ENCODE measurements around the gene ARL6IP6.
"Not testable (repeated sequence)": the region's sequence is repeated elsewhere in the genome, so short reads cannot be mapped to it uniquely, and the experiment has no call there.

The ARL6IP6 gene

DNA sequence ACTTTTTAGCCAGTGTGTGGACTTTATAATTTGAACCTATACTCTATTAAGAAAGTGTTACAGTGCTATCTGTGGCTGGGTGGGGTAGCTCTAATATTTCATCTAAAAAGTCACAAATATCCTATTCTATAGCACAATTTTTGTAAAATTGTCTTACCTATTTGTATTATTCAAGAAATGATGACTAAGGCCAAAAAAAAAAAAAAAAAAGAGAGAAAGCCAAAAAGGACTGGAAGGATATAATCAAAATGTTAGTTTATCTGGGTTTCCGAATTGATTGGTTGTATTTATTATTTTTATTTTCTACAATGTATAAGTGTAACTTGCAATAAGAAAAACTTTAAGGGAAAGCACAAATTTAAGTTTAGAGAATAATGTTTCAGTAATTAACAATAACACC, 5.5 kb downstream of the ARL6IP6 start:
- no peak for DNase-seq (ENCODE audit: low spot score)

- DNase-seq (ENCODE audit: low spot score), result no peak
Observed at GRCh38 chr2:152729844-152730243, 11.4 kb downstream of the ARL6IP6 start.

DNA sequence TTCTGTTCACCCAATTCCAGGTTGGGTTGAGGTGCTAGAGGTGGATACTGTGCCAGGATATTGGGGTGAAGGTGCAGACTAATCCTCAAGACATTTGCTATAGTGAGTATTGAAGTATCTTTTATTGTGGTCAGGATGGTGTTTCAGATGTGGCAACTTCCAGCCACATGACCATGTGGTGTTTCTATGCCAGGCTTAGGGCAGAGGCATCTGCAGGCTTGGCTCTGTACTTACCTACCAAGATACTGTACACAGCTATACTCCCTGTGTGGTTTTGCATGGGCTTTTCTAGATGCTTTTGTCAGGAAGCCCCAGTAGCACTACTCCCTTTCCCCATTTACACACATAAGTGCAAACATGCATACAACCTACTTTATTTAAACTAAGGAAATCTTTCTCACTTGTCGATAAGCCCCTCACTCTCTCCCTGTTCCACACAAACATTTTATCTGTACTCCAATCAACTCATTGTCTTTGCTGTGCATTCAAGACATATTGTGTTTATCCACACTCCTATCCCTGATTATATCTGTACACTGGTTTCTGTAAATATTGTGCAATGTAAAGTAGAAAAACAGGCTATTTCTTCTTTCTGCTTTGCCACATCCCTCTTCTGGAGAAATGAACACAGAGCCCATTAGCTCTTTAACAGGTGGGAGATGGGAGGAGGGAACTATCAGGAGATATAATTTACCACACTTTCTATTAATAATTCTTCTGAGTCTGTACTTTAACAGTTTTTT, 12.3 kb downstream of the ARL6IP6 start:
- peak; percentile 12 for DNase-seq (ENCODE audit: low spot score)

GRCh38 chr2:152737509-152737908, 19.1 kb downstream of the ARL6IP6 start:
- DNase-seq (ENCODE audit: low spot score), result not testable (repeated sequence)

DNA sequence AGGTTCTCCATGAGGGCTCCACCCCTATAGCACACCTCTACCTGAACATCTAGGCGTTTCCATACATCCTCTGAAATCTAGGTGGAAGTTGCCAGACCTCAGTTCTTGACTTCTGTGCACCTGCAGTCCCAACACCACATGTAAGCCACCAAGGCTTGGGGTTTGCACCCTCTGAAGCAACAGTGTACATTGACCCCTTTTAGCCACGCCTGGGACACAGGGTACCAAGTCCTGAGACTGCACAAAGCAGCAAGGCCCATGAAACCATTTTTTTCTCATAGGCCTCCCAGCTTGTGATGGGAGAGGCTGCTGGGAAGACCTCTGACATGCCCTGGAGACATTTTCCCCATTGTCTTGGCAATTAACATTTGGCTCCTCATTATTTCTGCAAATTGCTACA, 20.0 kb downstream of the ARL6IP6 start:
- no peak for DNase-seq (ENCODE audit: low spot score)

DNA sequence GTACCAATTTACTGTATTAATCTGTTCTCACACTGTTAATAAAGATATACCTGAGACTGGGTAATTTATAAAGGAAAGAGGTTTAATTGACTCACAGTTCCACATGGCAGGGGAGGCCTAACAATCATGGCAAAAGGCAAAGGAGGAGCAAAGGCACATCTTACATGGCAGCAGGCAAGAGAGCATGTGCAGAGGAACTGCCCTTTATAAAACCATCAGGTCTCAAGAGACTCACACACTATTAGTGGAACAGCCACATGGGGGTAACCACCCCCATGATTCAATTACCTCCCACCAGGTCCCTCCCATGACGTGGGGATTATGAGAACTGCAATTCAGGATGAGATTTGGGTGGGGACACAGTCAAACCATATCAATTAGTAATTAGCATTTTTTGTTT, 21.3 kb downstream of the ARL6IP6 start:
- DNase-seq (ENCODE audit: low spot score), result not testable (repeated sequence)

GRCh38 chr2:152740743-152741328, 22.4 kb downstream of the ARL6IP6 start:
- DNase-seq (ENCODE audit: low spot score), result peak; percentile 63

DNA sequence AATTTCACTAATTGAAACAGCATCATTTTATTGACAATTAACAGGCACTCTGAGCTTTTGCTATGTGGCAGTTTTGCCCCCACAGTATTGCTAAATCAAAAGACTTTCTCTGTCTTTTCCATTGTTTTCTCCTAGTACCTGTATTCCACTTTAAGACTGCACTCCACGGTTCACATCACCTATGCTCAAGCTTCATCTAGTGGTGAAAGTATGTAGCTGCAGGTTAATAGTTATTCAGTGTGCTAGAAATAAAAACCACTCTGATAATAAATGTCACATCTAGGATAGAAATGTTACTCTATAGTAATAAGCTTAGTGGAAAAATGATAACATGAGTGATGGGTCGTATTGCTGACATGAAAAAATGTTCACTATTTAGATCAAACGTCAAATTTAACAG, 24.6 kb downstream of the ARL6IP6 start:
- DNase-seq (ENCODE audit: low spot score), result peak; percentile 43

DNA sequence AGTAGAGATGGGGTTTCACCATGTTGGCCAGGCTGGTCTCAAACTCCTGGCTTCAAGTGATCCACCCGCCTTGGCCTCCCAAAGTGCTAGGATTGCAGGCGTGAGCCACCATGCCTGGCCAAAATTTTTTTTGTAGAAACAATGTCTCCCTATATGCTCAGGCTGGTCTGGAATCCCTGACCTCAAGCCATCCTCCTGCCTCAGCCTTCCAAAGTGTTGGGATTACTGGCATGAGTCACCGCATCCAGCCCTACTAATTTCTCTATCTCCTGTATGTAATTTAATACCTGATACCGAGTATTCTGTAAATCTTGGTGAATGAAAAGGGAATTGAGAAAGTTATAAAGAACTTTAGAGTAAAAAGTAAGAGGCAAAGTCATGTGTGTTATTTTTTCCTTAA, 29.3 kb downstream of the ARL6IP6 start:
- not testable (repeated sequence) for DNase-seq (ENCODE audit: low spot score)

- peak; percentile 41 for DNase-seq (ENCODE audit: low spot score)
Observed at GRCh38 chr2:152755029-152755428, 36.6 kb downstream of the ARL6IP6 start.

DNA sequence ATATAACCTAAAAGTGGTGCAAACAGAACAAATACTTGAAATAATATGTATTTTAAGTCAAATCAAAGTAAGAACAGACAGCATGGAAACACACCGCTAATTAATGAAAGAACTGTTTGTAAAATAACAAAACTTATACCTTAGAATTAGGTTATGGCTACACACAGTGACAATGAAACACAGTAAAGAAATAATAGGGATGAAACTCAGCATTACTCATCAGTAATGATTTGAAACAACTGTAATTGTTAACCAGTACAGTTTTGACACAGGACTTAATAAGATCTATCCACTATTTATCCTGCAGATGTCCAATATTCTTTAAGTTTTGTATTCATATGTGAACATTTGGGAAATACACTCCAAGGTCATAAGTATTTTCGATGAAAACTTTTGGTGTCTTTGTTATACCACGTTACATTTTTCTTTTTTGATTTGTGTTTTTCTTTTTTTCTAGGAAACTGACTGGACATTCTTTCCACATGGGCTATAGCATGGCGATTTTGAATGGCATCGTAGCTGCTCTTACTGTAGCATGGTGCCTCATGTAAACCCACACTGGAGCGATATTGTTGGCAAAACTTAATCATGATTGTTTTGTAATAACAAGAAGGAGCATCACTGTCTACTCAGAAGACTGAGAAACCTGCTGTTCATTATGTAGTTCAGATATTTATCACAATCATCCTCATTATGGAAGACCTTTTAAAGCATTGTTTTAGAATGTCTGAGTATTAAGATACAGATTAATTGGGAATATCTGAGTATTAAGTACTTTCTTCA, 41.1 kb downstream of the ARL6IP6 start:
- DNase-seq (ENCODE audit: low spot score), result no peak

DNA sequence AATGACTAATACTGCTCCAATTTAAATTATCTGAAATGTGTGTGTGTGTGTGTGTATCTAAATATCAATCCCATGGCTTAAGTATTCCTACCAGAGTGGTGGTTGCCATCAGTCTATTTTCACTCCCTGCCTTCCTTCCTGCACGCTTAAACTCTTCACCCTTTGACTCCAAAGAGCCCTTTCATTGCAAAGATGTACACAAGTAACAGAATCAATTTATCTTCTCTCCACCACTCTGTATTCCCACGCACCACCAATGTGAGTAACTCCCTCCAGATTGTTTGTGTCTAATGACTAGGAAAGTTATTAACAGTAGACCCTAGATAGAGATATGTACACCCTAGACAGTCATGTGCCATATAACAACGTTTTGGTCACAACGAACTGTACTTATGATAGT, 42.8 kb downstream of the ARL6IP6 start:
- no peak for DNase-seq (ENCODE audit: low spot score)

DNA sequence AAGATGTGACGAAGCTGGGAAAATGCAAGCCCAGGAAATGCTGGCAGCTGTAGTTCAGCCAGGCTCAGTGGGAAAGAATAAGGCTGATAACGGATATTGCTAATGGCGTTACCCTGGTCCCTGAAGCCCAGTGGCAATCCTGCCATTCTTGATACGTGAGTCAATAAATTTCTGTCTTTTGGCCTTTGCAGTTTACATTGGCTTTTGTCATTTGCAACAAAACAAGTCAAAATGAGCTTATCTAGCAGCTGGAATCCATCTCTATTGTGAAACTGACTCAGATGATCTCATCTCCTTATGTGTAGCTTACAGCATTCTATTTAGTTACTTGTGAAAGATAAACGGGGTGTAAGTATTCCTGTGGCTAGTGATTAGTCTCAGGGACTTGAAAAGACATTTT, 43.8 kb downstream of the ARL6IP6 start:
- no peak for DNase-seq (ENCODE audit: low spot score)

- DNase-seq (ENCODE audit: low spot score), result not testable (repeated sequence)
Observed at GRCh38 chr2:152763208-152763607, 44.8 kb downstream of the ARL6IP6 start.

GRCh38 chr2:152763651-152764050, 45.2 kb downstream of the ARL6IP6 start:
- DNase-seq (ENCODE audit: low spot score), result no peak

DNA sequence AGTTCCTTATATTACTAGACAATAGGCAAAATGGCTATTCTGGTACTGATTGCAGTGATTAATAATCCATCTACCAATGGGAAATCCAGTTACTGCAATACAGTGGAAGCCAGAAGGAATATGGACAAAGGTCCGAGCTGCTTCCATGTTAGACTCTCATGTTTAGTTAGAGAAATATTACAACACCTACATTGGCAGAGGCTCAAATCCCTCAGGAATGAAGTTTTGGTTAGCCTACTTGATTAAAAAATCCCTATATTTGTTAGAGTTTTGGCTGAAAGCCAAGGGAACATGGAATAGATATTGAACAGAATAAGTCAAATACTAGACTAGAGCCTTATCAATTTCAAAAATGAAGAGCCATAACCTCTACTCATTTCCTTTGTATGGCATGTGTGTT, 48.5 kb downstream of the ARL6IP6 start:
- DNase-seq (ENCODE audit: low spot score), result no peak

DNA sequence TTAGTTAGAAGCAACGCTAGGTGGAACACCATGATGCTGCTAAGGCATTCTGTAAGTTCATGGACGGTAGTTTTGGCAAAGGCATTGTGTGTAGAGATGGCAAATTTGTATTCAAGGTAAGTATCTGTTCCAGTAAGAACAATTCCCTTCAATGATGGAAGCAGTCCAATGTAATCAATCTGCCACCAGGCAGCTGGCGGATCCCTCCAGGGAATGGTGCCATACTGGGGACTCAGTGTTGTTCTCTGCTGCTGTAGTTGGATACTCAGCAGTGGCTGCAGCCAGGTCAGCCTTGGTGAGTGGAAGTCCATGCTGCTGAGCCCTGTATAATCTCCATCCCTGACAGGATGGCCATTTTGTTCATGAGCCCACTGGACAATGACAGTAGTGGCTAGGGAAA, 62.8 kb downstream of the ARL6IP6 start:
- no peak for DNase-seq (ENCODE audit: low spot score)

DNA sequence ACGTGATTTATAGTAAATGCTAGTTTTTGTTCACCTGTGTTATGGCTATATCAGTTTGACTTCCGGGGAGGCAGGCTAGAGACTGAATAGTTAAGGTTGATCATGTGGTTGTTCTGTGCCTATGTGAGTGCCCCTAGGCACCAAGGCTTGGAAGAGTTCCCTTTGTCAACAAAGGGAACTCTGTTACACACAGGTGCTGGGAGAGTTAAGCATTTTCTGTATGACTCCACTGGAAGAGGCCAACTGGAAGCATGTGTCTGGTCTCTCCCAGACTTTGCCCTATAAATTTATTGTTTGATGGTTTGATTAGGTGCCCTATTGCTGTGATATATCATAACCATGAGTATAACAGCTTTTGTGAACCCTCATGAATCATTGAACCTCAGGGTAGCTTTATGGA, 63.8 kb downstream of the ARL6IP6 start:
- DNase-seq (ENCODE audit: low spot score), result no peak

- no peak for DNase-seq (ENCODE audit: low spot score)
Observed at GRCh38 chr2:152790883-152791282, 72.5 kb downstream of the ARL6IP6 start.

GRCh38 chr2:152791979-152792378, 73.6 kb downstream of the ARL6IP6 start:
- DNase-seq (ENCODE audit: low spot score), result peak; percentile 48

DNA sequence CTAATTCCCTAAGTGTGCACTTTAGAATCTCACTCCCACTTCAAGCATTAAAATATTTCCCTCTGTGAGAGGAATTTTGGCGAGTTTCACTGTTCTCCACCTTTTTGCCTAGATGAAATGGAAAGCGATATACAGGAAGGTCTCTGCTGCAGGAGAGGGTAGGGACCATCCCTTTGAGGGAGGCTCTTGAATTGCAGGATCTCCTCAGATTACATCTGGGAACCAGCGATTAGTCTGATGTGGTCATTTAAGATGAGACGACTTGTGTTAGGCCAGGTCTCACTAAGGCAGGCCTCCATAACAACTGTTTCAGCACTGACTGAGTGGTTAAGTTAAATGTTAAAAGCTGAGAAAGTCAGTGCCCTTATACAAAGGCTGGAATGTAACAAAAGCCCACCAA, 74.6 kb downstream of the ARL6IP6 start:
- no peak for DNase-seq (ENCODE audit: low spot score)

DNA sequence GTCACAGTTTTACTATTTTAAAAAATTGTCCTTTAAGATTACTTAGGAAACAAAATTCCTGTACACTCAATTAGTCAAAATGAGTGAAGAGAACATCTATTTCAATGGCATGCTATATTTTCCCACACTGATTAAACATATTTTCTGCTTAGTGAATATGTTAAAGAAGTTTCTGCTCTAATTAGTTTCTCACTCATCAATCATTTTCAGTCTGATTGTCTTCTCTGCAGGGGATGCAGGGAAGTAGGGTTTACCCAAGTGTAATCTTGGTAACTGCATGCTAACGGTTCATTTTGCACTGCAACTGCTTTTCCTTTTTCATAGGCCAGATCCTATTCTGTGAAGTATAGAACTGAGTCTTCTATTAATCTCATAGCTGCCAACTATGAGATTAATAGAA, 78.5 kb downstream of the ARL6IP6 start:
- DNase-seq (ENCODE audit: low spot score), result no peak
